HCT116 (cell line): Measurements from ENCODE around the gene FAM83G. TPM values are rescaled to one million over a fixed set of nuclear protein-coding genes. Genes with fewer than 3 reads are reported as not detected.

Experiments
- ATAC-seq: fragments of 200-7000 bp; cut with Tn5 transposase; 2 replicates; pipeline ENCODE4 v1.9.1; 2020; ENCODE audit warnings: mild to moderate bottlenecking, moderate library complexity
- BruUV-seq: library from RNA; stranded (reverse); fragments of 400-500 nt; replicated peaks from 2 replicates; lab custom pipeline; 2021; lab: Mats Ljungman, UMichigan
- CTCF ChIA-PET: fragments of 300-600 bp; sonication (Branson Sonifier 250); formaldehyde crosslinking; loops from one replicate; lab custom pipeline; 2021; ENCODE audit warnings: antibody characterized with exemption; lab: Charles Lee
- POLR2A ChIA-PET: fragments of 300-600, 350-600 bp; sonication (Branson Sonifier 250); formaldehyde crosslinking; loops from one replicate; lab custom pipeline; 2021; ENCODE audit warnings: antibody characterized with exemption; lab: Charles Lee
- RAD21 ChIA-PET, 2 experiments: fragments of 300-600 bp; sonication (Branson Sonifier 250); formaldehyde crosslinking; loops; one replicate each; lab custom pipeline; 2023; ENCODE audit warnings: low total read pairs in 2 of 2; ENCODE audit not compliant: uncharacterized antibody in 2 of 2, unreplicated experiment in 2 of 2, low non-redundant PET in 1 of 2; lab: Charles Lee
- DNase-seq: peaks from one replicate; pipeline ENCODE4 v3.0.0-alpha.2; 2010; ENCODE audit warnings: low read depth, low spot score
- H2AFZ ChIP-seq: fragments of 200-600 bp; shearing (Covaris generic), sonication (generic); 2 replicates; pipeline ENCODE4 v1.6.1; 2017; ENCODE audit warnings: low read depth, mixed run types, mixed read lengths, antibody characterized with exemption, low read length; ENCODE audit not compliant: poor library complexity, severe bottlenecking
- H3K27ac ChIP-seq: 2 replicates; pipeline ENCODE4 v1.5.1; 2012; ENCODE audit warnings: low read depth, low read length
- H3K27me3 ChIP-seq: fragments of 200-600 bp; sonication (generic); 2 replicates; pipeline ENCODE4 v1.6.1; 2016; ENCODE audit warnings: mixed run types, low read length, mixed read lengths; ENCODE audit not compliant: insufficient read depth
- H3K36me3 ChIP-seq, 2 experiments: fragments of 200-500 bp in 1 of 2; fragments of 200-600 bp in 1 of 2; sonication (Bioruptor generic) in 1 of 2; sonication (generic) in 1 of 2; 2 replicates each; pipeline versions ENCODE4 v1.5.1 to v1.6.1; 2014 to 2016; ENCODE audit warnings: low read length in 2 of 2, inconsistent platforms in 1 of 2, mixed read lengths in 1 of 2, mixed run types in 1 of 2; ENCODE audit not compliant: insufficient read depth in 2 of 2, control insufficient read depth in 1 of 2
- H3K4me1 ChIP-seq, 2 experiments: fragments of 200-600 bp in 1 of 2; sonication (generic) in 1 of 2; 2 replicates each; pipeline versions ENCODE4 v1.5.1 to v1.6.1; 2012 to 2017; ENCODE audit warnings: low read length in 2 of 2, inconsistent platforms in 1 of 2, mild to moderate bottlenecking in 1 of 2, mixed read lengths in 1 of 2, mixed run types in 1 of 2, moderate library complexity in 1 of 2; ENCODE audit not compliant: insufficient read depth in 2 of 2, control insufficient read depth in 1 of 2
- H3K4me2 ChIP-seq: fragments of 200-600 bp; sonication (generic); 2 replicates; pipeline ENCODE4 v1.6.1; 2017; ENCODE audit warnings: mixed run types, low read length, mixed read lengths
- H3K4me3 ChIP-seq, 2 experiments: fragments of 200-600 bp in 1 of 2; sonication (generic) in 1 of 2; replicated peaks in 1 of 2; 2 replicates each; pipeline ENCODE4 v1.5.1; 2011 to 2016; ENCODE audit warnings: low read length in 2 of 2, control low read depth in 1 of 2, low read depth in 1 of 2, mild to moderate bottlenecking in 1 of 2, mixed read lengths in 1 of 2, mixed run types in 1 of 2
- H3K79me2 ChIP-seq: fragments of 200-600 bp; sonication (generic); 2 replicates; pipeline ENCODE4 v1.6.1; 2017; ENCODE audit warnings: mild to moderate bottlenecking, mixed run types, low read length, moderate library complexity, mixed read lengths; ENCODE audit not compliant: insufficient read depth
- H3K9ac ChIP-seq: fragments of 200-600 bp; sonication (generic); 2 replicates; pipeline ENCODE4 v1.6.1; 2016; ENCODE audit warnings: low read length, mixed read lengths
- H3K9me2 ChIP-seq: fragments of 200-600 bp; sonication (generic), shearing (Covaris generic); 2 replicates; pipeline ENCODE4 v1.6.1; 2017; ENCODE audit warnings: mixed run types, mild to moderate bottlenecking, moderate library complexity; ENCODE audit not compliant: insufficient read depth
- H3K9me3 ChIP-seq, 2 experiments: fragments of 200-500 bp in 1 of 2; fragments of 200-600 bp in 1 of 2; sonication (Bioruptor generic) in 1 of 2; sonication (generic) in 1 of 2; 2 replicates each; pipeline ENCODE4 v1.6.1; 2014 to 2017; ENCODE audit warnings: low read length in 2 of 2, mixed read lengths in 2 of 2, inconsistent platforms in 1 of 2, low read depth in 1 of 2, mild to moderate bottlenecking in 1 of 2, mixed run types in 1 of 2, moderate library complexity in 1 of 2; ENCODE audit not compliant: control insufficient read depth in 1 of 2, insufficient read depth in 1 of 2
- H4K20me1 ChIP-seq: fragments of 200-600 bp; sonication (generic), shearing (Covaris generic); 2 replicates; pipeline ENCODE4 v1.6.1; 2017; ENCODE audit warnings: mixed run types, mild to moderate bottlenecking, moderate library complexity; ENCODE audit not compliant: insufficient read depth
- CTCF ChIP-seq, 3 experiments: fragments of 200-600 bp in 1 of 3; sonication (generic) in 1 of 3; IDR thresholded peaks in 2 of 3; conservative IDR thresholded peaks in 1 of 3; 2 replicates each; pipeline ENCODE4 v1.5.1; 2012 to 2017; ENCODE audit warnings: low read depth in 2 of 3, low read length in 2 of 3, antibody characterized with exemption in 1 of 3, borderline replicate concordance in 1 of 3, control low read depth in 1 of 3, mild to moderate bottlenecking in 1 of 3, mixed read lengths in 1 of 3, mixed run types in 1 of 3, moderate library complexity in 1 of 3; ENCODE audit not compliant: insufficient read depth in 1 of 3
- EZH2 ChIP-seq: fragments of 200-600 bp; sonication (generic); IDR thresholded peaks from 2 replicates; pipeline ENCODE4 v1.6.1; 2017; ENCODE audit warnings: antibody characterized with exemption, mixed run types
- POLR2A ChIP-seq: IDR thresholded peaks from 2 replicates; pipeline ENCODE4 v1.7.0; 2011; ENCODE audit warnings: borderline replicate concordance; ENCODE audit not compliant: insufficient read depth, insufficient read length; ENCODE audit errors: extremely low read depth
- POLR2AphosphoS5 ChIP-seq: IDR thresholded peaks from 2 replicates; pipeline ENCODE4 v1.6.1; 2011; ENCODE audit warnings: mild to moderate bottlenecking, low read depth, low read length, moderate library complexity
- SIN3A ChIP-seq: IDR thresholded peaks from 2 replicates; pipeline ENCODE4 v1.6.1; 2012; ENCODE audit warnings: low read depth
- TCF7L2 ChIP-seq: IDR thresholded peaks from 2 replicates; pipeline ENCODE4 v1.7.0; 2011; ENCODE audit warnings: borderline replicate concordance, inconsistent platforms; ENCODE audit not compliant: insufficient read depth, insufficient read length; ENCODE audit errors: extremely low read depth
- ZBTB33 ChIP-seq: IDR thresholded peaks from 2 replicates; pipeline ENCODE4 v1.6.1; 2011; ENCODE audit warnings: mild to moderate bottlenecking, low read length, moderate library complexity; ENCODE audit not compliant: insufficient replicate concordance; ENCODE audit errors: extremely low read depth
- ZFX ChIP-seq: fragments of 450-650 bp; IDR thresholded peaks from 2 replicates; pipeline ENCODE4 v1.6.1; 2017
- intact Hi-C: fragments of 100-400 bp; cut with micrococcal nuclease; formaldehyde crosslinking; loops from 2 replicates; pipeline ENCODE4 v1.10.0; 2022
- total RNA-seq: library from RNA; stranded (reverse); gene quantifications from one replicate; pipeline ENCODE4 v1.2.1, GENCODE V29; 2021; ENCODE audit not compliant: unreplicated experiment

The FAM83G gene
- total RNA-seq, 1 experiment from 2014 or later, result 33.9 TPM

- no peak for TF ChIP-seq EZH2
- TF ChIP-seq SIN3A, result no peak
- TF ChIP-seq POLR2A, result no peak
- no peak for TF ChIP-seq TCF7L2
- TF ChIP-seq CTCF (IDR thresholded peaks at IDR 0.05 in 2 of 3, conservative IDR thresholded peaks at IDR 0.05 in 1 of 3; ENCODE audit: borderline replicate concordance in 1 of 3, insufficient read depth in 1 of 3, low read depth in 2 of 3, low read length in 2 of 3), result no peak
Observed at GRCh38 chr17:19020016-19020415, 15.5 kb upstream of the FAM83G start (continued).

- Histone ChIP-seq H3K27me3 (no peaks in the 10 kb centered on the region), H2AFZ (no peak overlapping the region), H3K4me3 (no peak overlapping the region), H3K9ac (no peak overlapping the region), H3K79me2 (no peaks in the 10 kb centered on the region), H4K20me1 (no peaks in the 10 kb centered on the region), H3K4me1 (peaks cover 0 to 14% of the 10 kb centered on the region in 2 experiments; a peak in 1 of 4 replicates), H3K36me3 (no peaks in the 10 kb centered on the region), H3K27ac (no peak overlapping the region), H3K4me2 (no peak overlapping the region), H3K9me2 (no peaks in the 10 kb centered on the region), H3K9me3 (no peaks in the 10 kb centered on the region)
- ChIA-PET POLR2A (no interaction called here), CTCF (interaction anchor here (0.6 kb wide), 1 partner anchor 959 kb away, joined by 4 read pairs; no protein-coding TSS in a partner anchor), RAD21 (no interaction called here)
- no peak for ATAC-seq
- BruUV-seq, result no TSS peak
- no peak for DNase-seq
- intact Hi-C loops, result no loop called here
- TF ChIP-seq POLR2AphosphoS5, result no peak
- TF ChIP-seq ZBTB33, result no peak
- no peak for TF ChIP-seq ZFX
- TF ChIP-seq EZH2, result no peak
- no peak for TF ChIP-seq TCF7L2
- TF ChIP-seq POLR2A, result no peak
Observed at GRCh38 chr17:19019041-19019941, 14.7 kb upstream of the FAM83G start.
